H1 (cell line): ENCODE results near the gene SUGP1. TPM values are rescaled to one million over a fixed set of nuclear protein-coding genes. Genes with fewer than 3 reads are reported as not detected.

Source experiments
- CTCF ChIA-PET: fragments of 300-600 bp; sonication (Branson Sonifier 250); formaldehyde crosslinking; loops from one replicate; lab custom pipeline; 2021; ENCODE audit not compliant: partially characterized antibody; lab: Charles Lee
- POLR2A ChIA-PET: fragments of 300-600 bp; sonication (Branson Sonifier 250); formaldehyde crosslinking; loops from one replicate; lab custom pipeline; 2021; ENCODE audit warnings: inconsistent platforms; ENCODE audit not compliant: partially characterized antibody; lab: Charles Lee
- DNase-seq, 2 experiments: peaks; one replicate each; pipeline versions ENCODE4 v3.0.0 to v3.0.0-alpha.2; 2010 to 2022; ENCODE audit warnings: low spot score in 2 of 2, low read depth in 1 of 2, mixed read lengths in 1 of 2
- FAIRE-seq: peaks from 2 replicates; lab custom pipeline; 2011; peaks lifted over from hg19 to GRCh38; lab: Jason Lieb, UNC
- H2AFZ ChIP-seq: 2 replicates; pipeline ENCODE4 v1.8.1; 2012; ENCODE audit warnings: low read length, inconsistent platforms
- H2AK5ac ChIP-seq: 2 replicates; pipeline ENCODE4 v1.6.1; 2013; ENCODE audit warnings: low read depth, low read length
- H2BK120ac ChIP-seq: replicated peaks from 2 replicates; pipeline ENCODE3; 2013; ENCODE audit warnings: low read depth, low read length, inconsistent platforms
- H2BK12ac ChIP-seq: 2 replicates; pipeline ENCODE4 v1.6.1; 2013; ENCODE audit warnings: low read depth, low read length
- H2BK15ac ChIP-seq: 2 replicates; pipeline ENCODE4 v1.6.1; 2013; ENCODE audit warnings: low read length
- H2BK20ac ChIP-seq: 2 replicates; pipeline ENCODE4 v1.6.1; 2013; ENCODE audit warnings: low read length
- H2BK5ac ChIP-seq: 2 replicates; pipeline ENCODE4 v1.6.1; 2013; ENCODE audit warnings: low read depth, low read length
- H3K14ac ChIP-seq: 2 replicates; pipeline ENCODE4 v1.6.1; 2013; ENCODE audit warnings: inconsistent platforms; ENCODE audit not compliant: insufficient read length
- H3K18ac ChIP-seq: 2 replicates; pipeline ENCODE4 v1.6.1; 2013; ENCODE audit warnings: low read length; ENCODE audit errors: extremely low read depth
- H3K23ac ChIP-seq: 2 replicates; pipeline ENCODE4 v1.6.1; 2013; ENCODE audit warnings: inconsistent platforms; ENCODE audit not compliant: insufficient read length
- H3K23me2 ChIP-seq: 2 replicates; pipeline ENCODE4 v1.6.1; 2013; ENCODE audit warnings: low read depth, low read length
- H3K27ac ChIP-seq: 2 replicates; pipeline ENCODE4 v1.6.1; 2011; ENCODE audit warnings: low read depth, low read length, inconsistent platforms
- H3K27me3 ChIP-seq, 4 experiments: replicated peaks in 1 of 4; 1 replicate in 1 of 4; 2 replicates in 3 of 4; pipeline versions ENCODE4 v1.6.1 to v1.8.1; 2011 to 2013; ENCODE audit warnings: low read length in 3 of 4, mild to moderate bottlenecking in 3 of 4, inconsistent platforms in 2 of 4, mixed read lengths in 2 of 4, moderate library complexity in 1 of 4; ENCODE audit not compliant: control insufficient read depth in 3 of 4, insufficient read depth in 3 of 4; ENCODE audit errors: extremely low read depth in 1 of 4
- H3K36me3 ChIP-seq, 4 experiments: 2 replicates each; pipeline versions ENCODE4 v1.6.1 to v1.8.1; 2011 to 2013; ENCODE audit warnings: mild to moderate bottlenecking in 4 of 4, low read length in 3 of 4, moderate library complexity in 2 of 4, control low read depth in 1 of 4, inconsistent platforms in 1 of 4; ENCODE audit not compliant: insufficient read depth in 4 of 4, control insufficient read depth in 2 of 4
- H3K4ac ChIP-seq: replicated peaks from 2 replicates; pipeline ENCODE3; 2013; ENCODE audit warnings: low read length, low read depth, mixed read lengths, inconsistent platforms; ENCODE audit not compliant: insufficient read length
- H3K4me1 ChIP-seq, 4 experiments: replicated peaks in 1 of 4; 1 replicate in 1 of 4; 2 replicates in 3 of 4; pipeline versions ENCODE4 v1.6.1 to v1.8.1; 2011 to 2013; ENCODE audit warnings: low read length in 3 of 4, inconsistent platforms in 2 of 4, mixed read lengths in 1 of 4; ENCODE audit not compliant: insufficient read depth in 4 of 4, control insufficient read depth in 3 of 4
- H3K4me2 ChIP-seq, 2 experiments: 2 replicates each; pipeline versions ENCODE4 v1.6.1 to v1.8.1; 2011 to 2013; ENCODE audit warnings: low read depth in 2 of 2, low read length in 2 of 2, control low read depth in 1 of 2, inconsistent platforms in 1 of 2, mild to moderate bottlenecking in 1 of 2; ENCODE audit not compliant: insufficient read depth in 1 of 2
- H3K4me3 ChIP-seq, 4 experiments: fragments of 200-600, 300-600 bp in 1 of 4; sonication (generic), shearing (Covaris generic), sonication (Bioruptor Twin) in 1 of 4; 2 replicates each; pipeline versions ENCODE4 v1.5.1 to v1.8.1; 2011 to 2016; ENCODE audit warnings: low read length in 4 of 4, low read depth in 3 of 4, control low read depth in 2 of 4, inconsistent platforms in 2 of 4, mild to moderate bottlenecking in 2 of 4, mixed read lengths in 1 of 4, moderate library complexity in 1 of 4; ENCODE audit not compliant: insufficient read depth in 2 of 4; ENCODE audit errors: extremely low read depth in 1 of 4
- H3K56ac ChIP-seq: replicated peaks from 2 replicates; pipeline ENCODE3; 2013; ENCODE audit warnings: low read depth, mild to moderate bottlenecking, mixed read lengths, low read length, inconsistent platforms; ENCODE audit not compliant: insufficient read length
- H3K79me1 ChIP-seq: 2 replicates; pipeline ENCODE4 v1.6.1; 2013; ENCODE audit warnings: low read depth, low read length, control low read depth
- H3K79me2 ChIP-seq, 2 experiments: 2 replicates each; pipeline versions ENCODE4 v1.6.1 to v1.8.1; 2012 to 2013; ENCODE audit warnings: low read length in 2 of 2, mild to moderate bottlenecking in 2 of 2, inconsistent platforms in 1 of 2; ENCODE audit not compliant: insufficient read depth in 2 of 2, control insufficient read depth in 1 of 2
- H3K9ac ChIP-seq, 4 experiments: replicated peaks in 1 of 4; 1 replicate in 1 of 4; 2 replicates in 3 of 4; pipeline versions ENCODE4 v1.6.1 to v1.8.1; 2011 to 2013; ENCODE audit warnings: low read depth in 3 of 4, low read length in 3 of 4, control low read depth in 2 of 4, mild to moderate bottlenecking in 2 of 4, moderate library complexity in 2 of 4, inconsistent platforms in 1 of 4; ENCODE audit errors: extremely low read depth in 1 of 4
- H3K9me3 ChIP-seq, 2 experiments: 2 replicates each; pipeline versions ENCODE4 v1.6.1 to v1.8.1; 2012 to 2013; ENCODE audit warnings: mild to moderate bottlenecking in 2 of 2, moderate library complexity in 2 of 2, control low read depth in 1 of 2, inconsistent platforms in 1 of 2, low read depth in 1 of 2, low read length in 1 of 2, mixed read lengths in 1 of 2; ENCODE audit not compliant: insufficient read depth in 2 of 2
- H4K20me1 ChIP-seq, 2 experiments: replicated peaks in 1 of 2; 2 replicates each; pipeline versions ENCODE3 to v1.8.1; 2011 to 2013; ENCODE audit warnings: inconsistent platforms in 2 of 2, low read length in 2 of 2, mild to moderate bottlenecking in 1 of 2; ENCODE audit not compliant: insufficient read depth in 2 of 2, control insufficient read depth in 1 of 2
- H4K5ac ChIP-seq: 2 replicates; pipeline ENCODE4 v1.6.1; 2013; ENCODE audit warnings: low read length, low read depth, mixed read lengths, inconsistent platforms; ENCODE audit not compliant: insufficient read length
- H4K8ac ChIP-seq: 2 replicates; pipeline ENCODE4 v1.8.0; 2013; ENCODE audit warnings: mild to moderate bottlenecking, moderate library complexity, low read length, inconsistent platforms; ENCODE audit not compliant: insufficient read depth; ENCODE audit errors: extremely low read depth
- H4K91ac ChIP-seq: replicated peaks from 2 replicates; pipeline ENCODE3; 2013; ENCODE audit warnings: low read length, mixed read lengths, inconsistent platforms; ENCODE audit not compliant: insufficient read length
- ASH2L ChIP-seq: fragments of 200-600, 300-600 bp; sonication (generic); IDR thresholded peaks from one replicate; pipeline ENCODE4 v1.7.1; 2017; ENCODE audit warnings: low read length
- BCL11A ChIP-seq, 2 experiments: IDR thresholded peaks; one replicate each; pipeline ENCODE4 v1.6.1; 2011; ENCODE audit warnings: low read depth in 2 of 2, low read length in 2 of 2, mild to moderate bottlenecking in 2 of 2
- CHD1 ChIP-seq: IDR thresholded peaks from 2 replicates; pipeline ENCODE4 v1.6.1; 2012; ENCODE audit warnings: low read depth, low read length, improper control_type of control experiment
- CHD2 ChIP-seq: IDR thresholded peaks from 2 replicates; pipeline ENCODE4 v1.6.1; 2012; ENCODE audit warnings: low read length, improper control_type of control experiment
- GABPA ChIP-seq: IDR thresholded peaks from 2 replicates; pipeline ENCODE4 v1.6.1; 2011; ENCODE audit warnings: mild to moderate bottlenecking, low read length, moderate library complexity, borderline replicate concordance; ENCODE audit not compliant: insufficient read depth
- KDM1A ChIP-seq: fragments of 200-600, 300-600 bp; sonication (generic); IDR thresholded peaks from 2 replicates; pipeline ENCODE4 v1.7.1; 2016; ENCODE audit warnings: mild to moderate bottlenecking, low read length, borderline replicate concordance
- NRF1 ChIP-seq: IDR thresholded peaks from 2 replicates; pipeline ENCODE4 v1.6.1; 2011; ENCODE audit warnings: mild to moderate bottlenecking, low read depth, low read length, improper control_type of control experiment
- SP2 ChIP-seq: IDR thresholded peaks from 2 replicates; pipeline ENCODE4 v1.6.1; 2012; ENCODE audit warnings: mild to moderate bottlenecking, low read length, inconsistent platforms
- SP4 ChIP-seq: IDR thresholded peaks from 2 replicates; pipeline ENCODE4 v1.6.1; 2012; ENCODE audit warnings: low read length, inconsistent platforms
- SRF ChIP-seq: IDR thresholded peaks from 2 replicates; pipeline ENCODE4 v1.6.1; 2011; ENCODE audit warnings: mild to moderate bottlenecking, low read depth, low read length, moderate library complexity
- TAF1 ChIP-seq: IDR thresholded peaks from 2 replicates; pipeline ENCODE4 v1.6.1; 2011; ENCODE audit warnings: mild to moderate bottlenecking, low read depth, low read length
- WGBS, 2 experiments: shearing (Covaris generic) in 1 of 2; methylation state at CpG; one replicate each; pipeline versions ENCODE4 v1.1.6 to v1.1.7; 2013 to 2015; ENCODE audit warnings: low lambda C conversion rate in 2 of 2, mixed read lengths in 2 of 2, inconsistent platforms in 1 of 2, low coverage in 1 of 2, missing lambda C conversion rate in 1 of 2; ENCODE audit not compliant: insufficient replicate concordance in 2 of 2, insufficient coverage in 1 of 2, insufficient read length in 1 of 2; ENCODE audit errors: extremely low coverage in 1 of 2, missing lambda C conversion rate in 1 of 2; 5-methylcytosine and 5-hydroxymethylcytosine counted together
- polyA plus RNA-seq, 7 experiments: library from polyadenylated mRNA; depleted of rRNA in 3 of 7; stranded (reverse) in 5 of 7; unstranded in 2 of 7; fragments of >200 nt in 5 of 7; fragments of 200-250 nt in 2 of 7; gene quantifications; 1 replicate in 5 of 7; 2 replicates in 1 of 7; 4 replicates in 1 of 7; pipeline versions ENCODE4 v1.2.1 to v1.2.3, GENCODE V29; 2011 to 2013; ENCODE audit warnings: missing spikeins in 2 of 7, mixed read lengths in 2 of 7
- total RNA-seq: library from RNA; stranded (reverse); fragmentation: NEBNext Ultra II Directional; extraction: Animal tissue kit (Norgen Biotek cat#: 25700); gene quantifications from 2 replicates; pipeline ENCODE4 v1.2.1, GENCODE V29; 2021
- TF ChIP-seq, protein P1 (sequence below), 3 experiments: IDR thresholded peaks; 1 replicate in 2 of 3; 2 replicates in 1 of 3; pipeline versions ENCODE4 v1.5.1 to v1.6.1; 2011; ENCODE audit warnings: low read length in 3 of 3, mild to moderate bottlenecking in 3 of 3, inconsistent platforms in 2 of 3, low read depth in 1 of 3, moderate library complexity in 1 of 3; ENCODE audit not compliant: insufficient read depth in 1 of 3; ENCODE audit errors: control extremely low read depth in 1 of 3

SUGP1 gene
- total and polyA plus RNA-seq, 2 of the 8 experiments (the other 6 are each of a cell fraction or from before 2014, with no cell fraction given), result 38.5 to 65.2 TPM

- ChIA-PET POLR2A (interaction anchor here (1.2 to 1.5 kb wide), 3 partner anchors 10 to 57 kb away, joined by 3 to 6 read pairs (median 3); no protein-coding TSS in a partner anchor), CTCF (interaction anchor here (0.6 to 1.1 kb wide), 2 partner anchors 12 to 159 kb away, joined by 3 to 4 read pairs; no protein-coding TSS in a partner anchor)
- Histone ChIP-seq H2AK5ac (no peak overlapping the region), H2AFZ (no peak overlapping the region), H3K79me2 (no peaks in the 10 kb centered on the region), H3K4me3 (no peak overlapping the region), H3K18ac (no peak overlapping the region), H3K4ac (no peak overlapping the region), H3K79me1 (no peaks in the 10 kb centered on the region; the same call in 1 of the 2 replicates), H3K14ac (no peak overlapping the region), H2BK20ac (no peak overlapping the region), H4K20me1 (peaks cover 4 to 7% of the 10 kb centered on the region in 2 experiments), H2BK15ac (no peak overlapping the region), H3K56ac (no peak overlapping the region), H3K4me1 (no peaks in the 10 kb centered on the region), H3K27me3 (no peaks in the 10 kb centered on the region), H3K36me3 (peaks cover 28 to 58% (median 44%) of the 10 kb centered on the region in 4 experiments), H3K4me2 (no peak overlapping the region), H3K23ac (no peak overlapping the region), H4K91ac (no peak overlapping the region), H3K9me3 (no peaks in the 10 kb centered on the region), H2BK5ac (no peak overlapping the region), H2BK12ac (no peak overlapping the region), H3K9ac (no peak overlapping the region), H2BK120ac (no peak overlapping the region), H3K23me2 (no peaks in the 10 kb centered on the region), H3K27ac (no peak overlapping the region), H4K8ac (no peak overlapping the region), H4K5ac (no peak overlapping the region)
- 95% methylated on average over 7 of the region's 7 CpGs; no CpG with 5 or more reads in 1 of the 2 experiments for WGBS, 2 experiments
- FAIRE-seq (no peak), DNase-seq (no peak)
- no peak for TF ChIP-seq SP2
- no peak for TF ChIP-seq SP4
- TF ChIP-seq CHD2, result no peak
- TF ChIP-seq SRF, result no peak
- TF ChIP-seq, protein P1, sequence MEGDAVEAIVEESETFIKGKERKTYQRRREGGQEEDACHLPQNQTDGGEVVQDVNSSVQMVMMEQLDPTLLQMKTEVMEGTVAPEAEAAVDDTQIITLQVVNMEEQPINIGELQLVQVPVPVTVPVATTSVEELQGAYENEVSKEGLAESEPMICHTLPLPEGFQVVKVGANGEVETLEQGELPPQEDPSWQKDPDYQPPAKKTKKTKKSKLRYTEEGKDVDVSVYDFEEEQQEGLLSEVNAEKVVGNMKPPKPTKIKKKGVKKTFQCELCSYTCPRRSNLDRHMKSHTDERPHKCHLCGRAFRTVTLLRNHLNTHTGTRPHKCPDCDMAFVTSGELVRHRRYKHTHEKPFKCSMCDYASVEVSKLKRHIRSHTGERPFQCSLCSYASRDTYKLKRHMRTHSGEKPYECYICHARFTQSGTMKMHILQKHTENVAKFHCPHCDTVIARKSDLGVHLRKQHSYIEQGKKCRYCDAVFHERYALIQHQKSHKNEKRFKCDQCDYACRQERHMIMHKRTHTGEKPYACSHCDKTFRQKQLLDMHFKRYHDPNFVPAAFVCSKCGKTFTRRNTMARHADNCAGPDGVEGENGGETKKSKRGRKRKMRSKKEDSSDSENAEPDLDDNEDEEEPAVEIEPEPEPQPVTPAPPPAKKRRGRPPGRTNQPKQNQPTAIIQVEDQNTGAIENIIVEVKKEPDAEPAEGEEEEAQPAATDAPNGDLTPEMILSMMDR (IDR thresholded peaks at IDR 0.05; ENCODE audit: control extremely low read depth in 1 of 3, insufficient read depth in 1 of 3, low read depth in 1 of 3, low read length in 3 of 3), result no peak
- TF ChIP-seq TAF1, result no peak
- no peak for TF ChIP-seq CHD1
- TF ChIP-seq KDM1A, result no peak
- no peak for TF ChIP-seq BCL11A (IDR thresholded peaks at IDR 0.05; ENCODE audit: low read depth in 2 of 2, low read length in 2 of 2)
- TF ChIP-seq NRF1, result no peak
- no peak for TF ChIP-seq GABPA
- no peak for TF ChIP-seq ASH2L
These were observed 29.1 kb upstream of the SUGP1 start for GRCh38 chr19:19349365-19349764.
